ENCODE data around the gene PHIP. TPM values are rescaled to one million over a fixed set of nuclear protein-coding genes. Genes with fewer than 3 reads are reported as not detected.

PHIP gene
- total RNA-seq, 1 experiment from 2014 or later: 53.6 TPM

DNA sequence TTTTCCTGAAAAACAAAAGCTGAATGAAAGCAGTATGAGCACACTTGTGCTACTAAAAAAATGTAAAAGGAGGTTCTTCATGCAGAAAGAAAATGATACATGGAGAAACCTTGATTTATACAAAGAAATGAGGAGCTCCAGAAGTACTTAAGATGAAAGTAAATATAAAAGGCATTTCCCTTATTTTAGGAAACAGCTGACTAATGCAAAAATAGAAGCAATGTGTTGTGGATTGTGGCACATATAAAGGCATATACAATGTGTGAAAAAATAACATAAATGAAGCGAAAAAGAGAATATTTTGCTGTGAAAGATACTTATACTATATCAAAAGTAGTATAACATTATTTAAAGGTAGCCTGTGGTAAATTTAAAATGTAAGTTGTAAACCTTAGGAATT is 41.2 kb upstream of the PHIP start:
- WGBS (ENCODE audit: extremely low coverage, insufficient read length, low lambda C conversion rate): no CpG with 5 or more reads among the region's 1 CpG
- Histone ChIP-seq H4K20me1 (ENCODE audit: control insufficient read depth, insufficient read depth, insufficient read length) (no peaks in the 10 kb centered on the region), H3K9ac (ENCODE audit: extremely low read depth, insufficient read length, low read length) (no peak overlapping the region)

More for the DNA sequence above, 41.2 kb upstream of the PHIP start:
- Histone ChIP-seq H3K4me2 (ENCODE audit: insufficient read depth, insufficient read length, low read length) (no peak overlapping the region), H2BK20ac (ENCODE audit: low read depth, low read length, poor library complexity, severe bottlenecking) (no peak overlapping the region), H4K5ac (ENCODE audit: insufficient read length, low read depth, low read length) (no peak overlapping the region), H3K79me2 (ENCODE audit: insufficient read depth, low read length) (no peaks in the 10 kb centered on the region), H2BK5ac (ENCODE audit: insufficient read length, low read length) (no peak overlapping the region), H3K27ac (ENCODE audit: insufficient read length, low read depth, low read length) (no peak overlapping the region), H2AFZ (ENCODE audit: low read length) (no peak overlapping the region), H3K23me2 (ENCODE audit: insufficient read length, low read depth, low read length, poor library complexity, severe bottlenecking) (no peaks in the 10 kb centered on the region), H3K27me3 (ENCODE audit: insufficient read depth, low read length) (no peaks in the 10 kb centered on the region), H4K8ac (replicated peaks; ENCODE audit: insufficient read length, low read depth, low read length) (no peak overlapping the region), H4K91ac (ENCODE audit: insufficient read length, low read depth, low read length) (no peak overlapping the region), H2BK12ac (ENCODE audit: insufficient read length, low read depth, low read length) (no peak overlapping the region), H3K23ac (ENCODE audit: insufficient read length, low read depth, low read length) (no peak overlapping the region), H3K9me3 (ENCODE audit: control insufficient read depth, low read depth, low read length) (no peaks in the 10 kb centered on the region), H2AK5ac (ENCODE audit: insufficient read length, low read length) (no peak overlapping the region), H2BK120ac (ENCODE audit: low read depth, low read length, poor library complexity, severe bottlenecking) (no peak overlapping the region), H3K14ac (ENCODE audit: insufficient read depth, low read length) (no peak overlapping the region), H3K79me1 (ENCODE audit: insufficient read depth, low read depth, low read length, poor library complexity, severe bottlenecking) (no peaks in the 10 kb centered on the region), H3K4me1 (ENCODE audit: insufficient read depth, low read length) (no peaks in the 10 kb centered on the region), H3T11ph (ENCODE audit: low read length) (no peak overlapping the region), H2BK15ac (ENCODE audit: low read depth, low read length) (no peak overlapping the region), H3K56ac (ENCODE audit: insufficient read length, low read depth, low read length) (no peak overlapping the region), H3K18ac (ENCODE audit: insufficient read length, low read depth, low read length) (no peak overlapping the region), H3K4ac (ENCODE audit: low read depth, low read length) (no peak overlapping the region)
- Mint-ChIP-seq H3K9me3 (peaks cover 1 to 2% of the 10 kb centered on the region in 2 experiments; a peak in 3 of 5 replicates), H3K4me1 (peaks cover 5 to 8% of the 10 kb centered on the region in 2 experiments; a peak in 2 of 4 replicates), H3K27me3 (ENCODE audit: low read depth) (no peaks in the 10 kb centered on the region), H3K27ac (no peak overlapping the region), H3K4me3 (no peak overlapping the region), H3K36me3 (ENCODE audit: insufficient read depth in 1 of 3, low read depth in 3 of 3) (peaks cover 0 to 2% (median 0%) of the 10 kb centered on the region in 3 experiments; a peak in 1 of 7 replicates)
- TF ChIP-seq CTCF (conservative IDR thresholded peaks at IDR 0.05): no peak
- DNase-seq: no peak

Data from H9 (cell line).